GM20431 (cell line): ENCODE measurements around the gene MYBPC2.

ENCODE experiments used
- in situ Hi-C: fragments of 300-500 bp; cut with MseI, MboI; formaldehyde crosslinking; loops from one replicate; pipeline ENCODE4 v1.15.0; 2020; ENCODE audit warnings: low sequenced_read_pairs; ENCODE audit not compliant: unreplicated experiment

MYBPC2 gene

GRCh38 chr19:50406829-50407228 lies 25.9 kb upstream of the MYBPC2 start:
- in situ Hi-C loops, result no loop called here

- in situ Hi-C loops, result no loop called here
Observed at GRCh38 chr19:50409347-50409746, 23.3 kb upstream of the MYBPC2 start.

GRCh38 chr19:50410109-50410508 lies 22.6 kb upstream of the MYBPC2 start:
- in situ Hi-C loops, result no loop called here

GRCh38 chr19:50412419-50412818 lies 20.3 kb upstream of the MYBPC2 start:
- in situ Hi-C loops, result no loop called here

GRCh38 chr19:50413096-50413495 lies 19.6 kb upstream of the MYBPC2 start:
- in situ Hi-C loops, result no loop called here

- in situ Hi-C loops, result no loop called here
Observed at GRCh38 chr19:50413531-50413930, 19.2 kb upstream of the MYBPC2 start.

GRCh38 chr19:50414864-50415660 lies 17.6 kb upstream of the MYBPC2 start:
- in situ Hi-C loops, result no loop called here

- in situ Hi-C loops, result no loop called here
Observed at GRCh38 chr19:50415661-50416033, 17.0 kb upstream of the MYBPC2 start.

GRCh38 chr19:50416034-50416977 lies 16.4 kb upstream of the MYBPC2 start:
- in situ Hi-C loops, result no loop called here

GRCh38 chr19:50417111-50418081 lies 15.3 kb upstream of the MYBPC2 start:
- in situ Hi-C loops, result no loop called here

- in situ Hi-C loops, result no loop called here
Observed at GRCh38 chr19:50418176-50419021, 14.3 kb upstream of the MYBPC2 start, which contains the start of gene SPIB. SPIB (plus strand) TSS chr19:50418938; CDS start chr19:50418963, 25 bp downstream.

- in situ Hi-C loops, result no loop called here
Observed at GRCh38 chr19:50419022-50419579, 13.6 kb upstream of the MYBPC2 start.

GRCh38 chr19:50419580-50420035 lies 13.1 kb upstream of the MYBPC2 start:
- in situ Hi-C loops, result no loop called here

- in situ Hi-C loops, result no loop called here
Observed at GRCh38 chr19:50420127-50420526, 12.6 kb upstream of the MYBPC2 start.

GRCh38 chr19:50420808-50421207 lies 11.9 kb upstream of the MYBPC2 start:
- in situ Hi-C loops, result no loop called here

GRCh38 chr19:50422397-50423278 lies 10.1 kb upstream of the MYBPC2 start:
- in situ Hi-C loops, result no loop called here

- in situ Hi-C loops, result no loop called here
Observed at GRCh38 chr19:50423279-50424113, 9.2 kb upstream of the MYBPC2 start.
